ENCODE results near the gene ERN1. TPM values are rescaled to one million over a fixed set of nuclear protein-coding genes. Genes with fewer than 3 reads are reported as not detected.
"Not testable (repeated sequence)": the region's sequence is repeated elsewhere in the genome, so short reads cannot be mapped to it uniquely, and the experiment has no call there.

ERN1 gene
- polyA plus RNA-seq, 3 donors: 11.0 to 27.5 (median 13.7) TPM

GRCh38 chr17:64171041-64171440, 41.1 kb upstream of the ERN1 start:
- Mint-ChIP-seq H3K27ac (peak overlapping the region in 2 of 7 donors; percentile 25 to 43), H3K4me3 (no peak overlapping the region), H3K36me3 (peaks cover 54 to 67% of the 10 kb centered on the region in 2 donors), H3K27me3 (ENCODE audit: low read depth in 3 of 3) (peaks cover 0 to 2% (median 0%) of the 10 kb centered on the region in 3 donors), H3K9me3 (peaks cover 0 to 1% (median 0%) of the 10 kb centered on the region in 7 donors), H3K4me1 (peaks cover 25% of the 10 kb centered on the region)
- Histone ChIP-seq H3K27me3 (ENCODE audit: control insufficient read depth in 2 of 2, insufficient read depth in 2 of 2, low read length in 2 of 2) (no peaks in the 10 kb centered on the region), H3K79me2 (ENCODE audit: insufficient read depth, low read length) (peaks cover 26% of the 10 kb centered on the region), H3K4me1 (ENCODE audit: control insufficient read depth in 1 of 2, insufficient read depth in 2 of 2, low read length in 2 of 2) (peaks cover 27 to 28% of the 10 kb centered on the region in 2 donors), H3K9ac (ENCODE audit: insufficient read depth, low read length, poor library complexity, severe bottlenecking) (no peak overlapping the region), H3K4me3 (replicated peaks in 1 of 3; ENCODE audit: low read depth in 2 of 3, low read length in 3 of 3) (no peak overlapping the region), H3K27ac (ENCODE audit: low read depth in 1 of 2, low read length in 2 of 2) (no peak overlapping the region), H4K20me1 (ENCODE audit: insufficient read depth, low read length) (no peaks in the 10 kb centered on the region), H3K4me2 (replicated peaks; ENCODE audit: extremely low read depth, low read length, poor library complexity, severe bottlenecking) (no peak overlapping the region), H3K36me3 (replicated peaks in 1 of 2; ENCODE audit: control insufficient read depth in 1 of 2, insufficient read depth in 2 of 2, low read length in 2 of 2) (peaks cover 26 to 54% of the 10 kb centered on the region in 2 donors), H2AFZ (ENCODE audit: insufficient read depth, low read depth, low read length, poor library complexity, severe bottlenecking) (no peak overlapping the region), H3K9me3 (replicated peaks in 1 of 2; ENCODE audit: control insufficient read depth in 1 of 2, insufficient read depth in 1 of 2, low read length in 2 of 2) (no peaks in the 10 kb centered on the region)
- DNase-seq: no peak
- TF ChIP-seq CTCF (IDR thresholded peaks at IDR 0.05): no peak
- 98% methylated on average over 8 of the region's 8 CpGs for WGBS (ENCODE audit: insufficient coverage)
- intact Hi-C loops (cut with micrococcal nuclease): no loop called here

GRCh38 chr17:64170286-64170685, 40.3 kb upstream of the ERN1 start:
- H3K27ac Mint-ChIP-seq: peak overlapping the region in 1 of 7 donors; percentile 82
- H2AFZ ChIP-seq (ENCODE audit: insufficient read depth, low read depth, low read length, poor library complexity, severe bottlenecking): no peak overlapping the region
- no peaks in the 10 kb centered on the region for H3K27me3 ChIP-seq (ENCODE audit: control insufficient read depth in 2 of 2, insufficient read depth in 2 of 2, low read length in 2 of 2)
- H3K4me2 ChIP-seq (replicated peaks; ENCODE audit: extremely low read depth, low read length, poor library complexity, severe bottlenecking): no peak overlapping the region
- H3K9me3 ChIP-seq (replicated peaks in 1 of 2; ENCODE audit: control insufficient read depth in 1 of 2, insufficient read depth in 1 of 2, low read length in 2 of 2): no peaks in the 10 kb centered on the region
- peaks cover 25% of the 10 kb centered on the region for H3K79me2 ChIP-seq (ENCODE audit: insufficient read depth, low read length)
- no peaks in the 10 kb centered on the region for H4K20me1 ChIP-seq (ENCODE audit: insufficient read depth, low read length)
- 100% methylated on average over 4 of the region's 4 CpGs for WGBS (ENCODE audit: insufficient coverage)
- peaks cover 0 to 2% (median 0%) of the 10 kb centered on the region in 3 donors for H3K27me3 Mint-ChIP-seq (ENCODE audit: low read depth in 3 of 3)
- H3K4me3 Mint-ChIP-seq: no peak overlapping the region
- intact Hi-C loops (cut with micrococcal nuclease): no loop called here
- TF ChIP-seq CTCF (IDR thresholded peaks at IDR 0.05): no peak
- no peak for DNase-seq
- H3K9me3 Mint-ChIP-seq: peaks cover 0 to 1% (median 0%) of the 10 kb centered on the region in 7 donors
- peaks cover 57 to 71% of the 10 kb centered on the region in 2 donors for H3K36me3 Mint-ChIP-seq
- H3K9ac ChIP-seq (ENCODE audit: insufficient read depth, low read length, poor library complexity, severe bottlenecking): no peak overlapping the region
- no peak overlapping the region for H3K27ac ChIP-seq (ENCODE audit: low read depth in 1 of 2, low read length in 2 of 2)
- H3K4me1 Mint-ChIP-seq: peaks cover 18% of the 10 kb centered on the region
- H3K4me1 ChIP-seq (ENCODE audit: control insufficient read depth in 1 of 2, insufficient read depth in 2 of 2, low read length in 2 of 2): peaks cover 19 to 20% of the 10 kb centered on the region in 2 donors
- no peak overlapping the region for H3K4me3 ChIP-seq (replicated peaks in 1 of 3; ENCODE audit: low read depth in 2 of 3, low read length in 3 of 3)
- peaks cover 33 to 62% of the 10 kb centered on the region in 2 donors for H3K36me3 ChIP-seq (replicated peaks in 1 of 2; ENCODE audit: control insufficient read depth in 1 of 2, insufficient read depth in 2 of 2, low read length in 2 of 2)

- H3K4me3 Mint-ChIP-seq; H3K4me2 ChIP-seq (replicated peaks; ENCODE audit: extremely low read depth, low read length, poor library complexity, severe bottlenecking); H4K20me1 ChIP-seq (ENCODE audit: insufficient read depth, low read length); H3K27ac ChIP-seq (ENCODE audit: low read depth in 1 of 2, low read length in 2 of 2); DNase-seq; H3K27ac Mint-ChIP-seq; H3K4me1 Mint-ChIP-seq; H3K4me3 ChIP-seq (replicated peaks in 1 of 3; ENCODE audit: low read depth in 2 of 3, low read length in 3 of 3); H3K9ac ChIP-seq (ENCODE audit: insufficient read depth, low read length, poor library complexity, severe bottlenecking); H3K9me3 Mint-ChIP-seq; H2AFZ ChIP-seq (ENCODE audit: insufficient read depth, low read depth, low read length, poor library complexity, severe bottlenecking); H3K9me3 ChIP-seq (replicated peaks in 1 of 2; ENCODE audit: control insufficient read depth in 1 of 2, insufficient read depth in 1 of 2, low read length in 2 of 2); H3K27me3 Mint-ChIP-seq (ENCODE audit: low read depth in 3 of 3); H3K4me1 ChIP-seq (ENCODE audit: control insufficient read depth in 1 of 2, insufficient read depth in 2 of 2, low read length in 2 of 2); H3K27me3 ChIP-seq (ENCODE audit: control insufficient read depth in 2 of 2, insufficient read depth in 2 of 2, low read length in 2 of 2); intact Hi-C loops (cut with micrococcal nuclease): not testable (repeated sequence)
- H3K36me3 Mint-ChIP-seq: peaks cover 64 to 91% of the 10 kb centered on the region in 2 donors
- WGBS (ENCODE audit: insufficient coverage): 60% methylated on average over 1 of the region's 3 CpGs
- Histone ChIP-seq H3K36me3 (replicated peaks in 1 of 2; ENCODE audit: control insufficient read depth in 1 of 2, insufficient read depth in 2 of 2, low read length in 2 of 2) (peaks cover 38 to 86% of the 10 kb centered on the region in 2 donors), H3K79me2 (ENCODE audit: insufficient read depth, low read length) (peaks cover 14% of the 10 kb centered on the region)
These were observed 37.7 kb upstream of the ERN1 start for GRCh38 chr17:64167666-64168065.
